PC-9 (cell line): Measurements from ENCODE around the gene CLDN9.

Source experiments
- CTCF ChIP-seq: fragments of 200-600 bp; sonication (generic); conservative IDR thresholded peaks from 2 replicates; pipeline ENCODE4 v1.6.1; 2017; ENCODE audit warnings: mixed run types, antibody characterized with exemption, mild to moderate bottlenecking, moderate library complexity
- EZH2 ChIP-seq: fragments of 200-600 bp; sonication (generic); IDR thresholded peaks from 2 replicates; pipeline ENCODE4 v1.8.0; 2017; ENCODE audit warnings: antibody characterized with exemption, low read depth

- TF ChIP-seq CTCF (no peak), EZH2 (no peak)
Observed at GRCh38 chr16:3060339-3061127, 47.8 kb downstream of the CLDN9 start.
